H9 (cell line): ENCODE measurements around the gene SCP2D1. TPM values are rescaled to one million over a fixed set of nuclear protein-coding genes. Genes with fewer than 3 reads are reported as not detected.
"Not testable (repeated sequence)": the region's sequence is repeated elsewhere in the genome, so short reads cannot be mapped to it uniquely, and the experiment has no call there.

Experiments used
- DNase-seq: peaks from one replicate; pipeline ENCODE4 v3.0.0-alpha.2; 2017
- H2AFZ ChIP-seq: one replicate; pipeline ENCODE4 v1.6.1; 2013; ENCODE audit warnings: mild to moderate bottlenecking, low read length, control low read depth, moderate library complexity
- H2AK5ac ChIP-seq: 2 replicates; pipeline ENCODE4 v1.6.1; 2013; ENCODE audit warnings: low read length, control low read depth, mixed read lengths; ENCODE audit not compliant: insufficient read length
- H2BK120ac ChIP-seq: one replicate; pipeline ENCODE4 v1.6.1; 2013; ENCODE audit warnings: low read depth, mild to moderate bottlenecking, low read length, control low read depth, inconsistent platforms; ENCODE audit not compliant: poor library complexity, severe bottlenecking
- H2BK12ac ChIP-seq: 2 replicates; pipeline ENCODE4 v1.6.1; 2013; ENCODE audit warnings: low read length, control low read depth, mixed read lengths, low read depth; ENCODE audit not compliant: insufficient read length
- H2BK15ac ChIP-seq: 2 replicates; pipeline ENCODE4 v1.6.1; 2013; ENCODE audit warnings: low read depth, low read length, control low read depth
- H2BK20ac ChIP-seq: one replicate; pipeline ENCODE4 v1.6.1; 2013; ENCODE audit warnings: low read depth, mild to moderate bottlenecking, low read length, control low read depth, inconsistent platforms; ENCODE audit not compliant: poor library complexity, severe bottlenecking
- H2BK5ac ChIP-seq: 2 replicates; pipeline ENCODE4 v1.6.1; 2013; ENCODE audit warnings: low read length, control low read depth, mixed read lengths; ENCODE audit not compliant: insufficient read length
- H3K14ac ChIP-seq: 2 replicates; pipeline ENCODE4 v1.6.1; 2013; ENCODE audit warnings: low read length, control low read depth; ENCODE audit not compliant: insufficient read depth
- H3K18ac ChIP-seq: 2 replicates; pipeline ENCODE4 v1.6.1; 2013; ENCODE audit warnings: low read depth, mild to moderate bottlenecking, mixed read lengths, low read length, control low read depth; ENCODE audit not compliant: insufficient read length
- H3K23ac ChIP-seq: 2 replicates; pipeline ENCODE4 v1.6.1; 2013; ENCODE audit warnings: low read length, control low read depth, mixed read lengths, low read depth; ENCODE audit not compliant: insufficient read length
- H3K23me2 ChIP-seq: 2 replicates; pipeline ENCODE4 v1.6.1; 2013; ENCODE audit warnings: low read depth, mild to moderate bottlenecking, mixed read lengths, low read length, control low read depth; ENCODE audit not compliant: insufficient read length, poor library complexity, severe bottlenecking
- H3K27ac ChIP-seq: 2 replicates; pipeline ENCODE4 v1.5.1; 2013; ENCODE audit warnings: low read length, control low read depth, mixed read lengths, low read depth; ENCODE audit not compliant: insufficient read length
- H3K27me3 ChIP-seq: 2 replicates; pipeline ENCODE4 v1.6.1; 2013; ENCODE audit warnings: low read length, control low read depth, inconsistent platforms; ENCODE audit not compliant: insufficient read depth
- H3K4ac ChIP-seq: 2 replicates; pipeline ENCODE4 v1.6.1; 2013; ENCODE audit warnings: low read depth, mild to moderate bottlenecking, control low read depth, inconsistent platforms, low read length, moderate library complexity
- H3K4me1 ChIP-seq: 2 replicates; pipeline ENCODE4 v1.6.1; 2013; ENCODE audit warnings: low read length, control low read depth, inconsistent platforms; ENCODE audit not compliant: insufficient read depth
- H3K4me2 ChIP-seq: 2 replicates; pipeline ENCODE4 v1.6.1; 2013; ENCODE audit warnings: low read length, control low read depth, mixed read lengths; ENCODE audit not compliant: insufficient read length, insufficient read depth
- H3K56ac ChIP-seq: 2 replicates; pipeline ENCODE4 v1.6.1; 2013; ENCODE audit warnings: low read depth, mild to moderate bottlenecking, mixed read lengths, low read length, control low read depth; ENCODE audit not compliant: insufficient read length
- H3K79me1 ChIP-seq: 2 replicates; pipeline ENCODE4 v1.6.1; 2013; ENCODE audit warnings: low read depth, mild to moderate bottlenecking, moderate library complexity, low read length, control low read depth, inconsistent platforms; ENCODE audit not compliant: insufficient read depth, poor library complexity, severe bottlenecking
- H3K79me2 ChIP-seq: 2 replicates; pipeline ENCODE4 v1.6.1; 2013; ENCODE audit warnings: low read length, control low read depth, inconsistent platforms; ENCODE audit not compliant: insufficient read depth
- H3K9ac ChIP-seq: 2 replicates; pipeline ENCODE4 v1.6.1; 2013; ENCODE audit warnings: low read length, control low read depth, mixed read lengths; ENCODE audit not compliant: insufficient read length; ENCODE audit errors: extremely low read depth
- H3K9me3 ChIP-seq: one replicate; pipeline ENCODE4 v1.6.1; 2013; ENCODE audit warnings: low read depth, low read length, inconsistent platforms; ENCODE audit not compliant: control insufficient read depth
- H3T11ph ChIP-seq: one replicate; pipeline ENCODE4 v1.6.1; 2013; ENCODE audit warnings: mild to moderate bottlenecking, low read length, control low read depth, inconsistent platforms
- H4K20me1 ChIP-seq: one replicate; pipeline ENCODE4 v1.6.1; 2013; ENCODE audit not compliant: control insufficient read depth, insufficient read length, insufficient read depth
- H4K5ac ChIP-seq: 2 replicates; pipeline ENCODE4 v1.6.1; 2013; ENCODE audit warnings: low read depth, mild to moderate bottlenecking, mixed read lengths, low read length, control low read depth; ENCODE audit not compliant: insufficient read length
- H4K8ac ChIP-seq: replicated peaks from 2 replicates; pipeline ENCODE4 v1.6.1; 2013; ENCODE audit warnings: low read length, control low read depth, mixed read lengths, low read depth; ENCODE audit not compliant: insufficient read length
- H4K91ac ChIP-seq: 2 replicates; pipeline ENCODE4 v1.6.1; 2013; ENCODE audit warnings: low read depth, mild to moderate bottlenecking, moderate library complexity, mixed read lengths, low read length, control low read depth; ENCODE audit not compliant: insufficient read length
- H3K27ac Mint-ChIP-seq, 3 experiments: 2 replicates in 2 of 3; 3 replicates in 1 of 3; pipeline ENCODE4 v1.8.0; 2020 to 2021; ENCODE audit warnings: mixed read lengths in 3 of 3, mild to moderate bottlenecking in 1 of 3, moderate library complexity in 1 of 3
- H3K27me3 Mint-ChIP-seq: 2 replicates; pipeline ENCODE4 v1.8.0; 2021; ENCODE audit warnings: low read depth, mild to moderate bottlenecking, moderate library complexity, mixed read lengths
- H3K36me3 Mint-ChIP-seq, 3 experiments: 2 replicates in 2 of 3; 3 replicates in 1 of 3; pipeline ENCODE4 v1.8.0; 2020 to 2021; ENCODE audit warnings: low read depth in 3 of 3, mixed read lengths in 3 of 3; ENCODE audit not compliant: insufficient read depth in 1 of 3
- H3K4me1 Mint-ChIP-seq, 2 experiments: 2 replicates each; pipeline ENCODE4 v1.8.0; 2020; ENCODE audit warnings: mixed read lengths in 2 of 2
- H3K4me3 Mint-ChIP-seq, 2 experiments: 2 replicates in 1 of 2; 3 replicates in 1 of 2; pipeline ENCODE4 v1.8.0; 2020 to 2021; ENCODE audit warnings: mild to moderate bottlenecking in 2 of 2, mixed read lengths in 2 of 2, moderate library complexity in 1 of 2
- H3K9me3 Mint-ChIP-seq, 2 experiments: 2 replicates in 1 of 2; 3 replicates in 1 of 2; pipeline ENCODE4 v1.8.0; 2020; ENCODE audit warnings: mild to moderate bottlenecking in 2 of 2, mixed read lengths in 2 of 2, moderate library complexity in 1 of 2
- WGBS: extraction: QIAGEN DNeasy Blood & Tissue Kit; methylation state at CpG from one replicate; pipeline ENCODE4 v1.1.7; 2013; ENCODE audit warnings: missing lambda C conversion rate, low lambda C conversion rate, mixed read lengths; ENCODE audit not compliant: insufficient read length; ENCODE audit errors: extremely low coverage; 5-methylcytosine and 5-hydroxymethylcytosine counted together
- total RNA-seq: library from RNA; stranded (reverse); gene quantifications from 2 replicates; pipeline ENCODE4 v1.2.1, GENCODE V29; 2021
- TF ChIP-seq, protein P1 (sequence below): fragments of 200-600 bp; sonication (generic); conservative IDR thresholded peaks from 3 replicates; pipeline ENCODE4 v1.8.0; 2021; ENCODE audit warnings: antibody characterized with exemption, mild to moderate bottlenecking

The SCP2D1 gene
- total RNA-seq, 1 experiment from 2014 or later: not detected

DNA sequence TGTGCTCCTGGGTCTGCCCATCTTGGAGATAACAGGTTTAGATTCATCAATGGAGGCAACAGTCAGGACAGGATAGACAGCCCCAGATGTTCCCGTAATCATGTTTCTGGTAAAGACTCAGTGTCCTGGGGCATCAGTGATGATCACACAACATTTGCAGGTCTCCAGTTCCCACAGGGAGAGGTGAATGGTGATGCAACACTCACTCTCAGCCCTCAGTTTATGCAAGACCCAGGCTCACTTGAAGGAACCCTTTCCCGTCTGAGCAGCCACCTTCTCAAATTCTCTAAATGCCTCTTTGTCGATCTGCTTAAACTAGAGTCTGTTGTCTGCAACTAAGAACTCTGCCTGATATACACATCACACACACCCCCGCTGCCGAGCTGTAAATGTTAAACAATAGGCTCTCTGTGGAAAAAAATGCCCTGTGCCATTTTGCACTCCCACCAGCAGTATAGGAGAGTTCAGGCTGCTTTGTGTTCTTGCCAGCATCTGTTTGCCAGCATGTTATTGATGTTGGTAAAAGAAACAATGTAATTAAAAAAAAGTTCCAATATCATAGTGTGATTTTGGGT, 30.1 kb upstream of the SCP2D1 start:
- Histone ChIP-seq H3K79me2 (no peaks in the 10 kb centered on the region), H4K91ac (no peak overlapping the region), H3K18ac (no peak overlapping the region), H3K4me2 (no peak overlapping the region), H3K27me3 (no peaks in the 10 kb centered on the region), H2BK120ac (no peak overlapping the region), H3K9ac (no peak overlapping the region), H3K23me2 (no peaks in the 10 kb centered on the region), H2BK5ac (no peak overlapping the region), H3K4ac (no peak overlapping the region), H2AK5ac (no peak overlapping the region), H4K5ac (no peak overlapping the region), H2BK20ac (no peak overlapping the region), H3K27ac (no peak overlapping the region), H3K56ac (no peak overlapping the region), H3K14ac (no peak overlapping the region), H4K20me1 (no peaks in the 10 kb centered on the region), H2BK12ac (no peak overlapping the region), H4K8ac (no peak overlapping the region), H3K4me1 (no peaks in the 10 kb centered on the region), H3K23ac (no peak overlapping the region), H3K79me1 (no peaks in the 10 kb centered on the region), H3T11ph (no peak overlapping the region), H3K9me3 (no peaks in the 10 kb centered on the region), H2AFZ (no peak overlapping the region), H2BK15ac (no peak overlapping the region)
- TF ChIP-seq, protein P1, sequence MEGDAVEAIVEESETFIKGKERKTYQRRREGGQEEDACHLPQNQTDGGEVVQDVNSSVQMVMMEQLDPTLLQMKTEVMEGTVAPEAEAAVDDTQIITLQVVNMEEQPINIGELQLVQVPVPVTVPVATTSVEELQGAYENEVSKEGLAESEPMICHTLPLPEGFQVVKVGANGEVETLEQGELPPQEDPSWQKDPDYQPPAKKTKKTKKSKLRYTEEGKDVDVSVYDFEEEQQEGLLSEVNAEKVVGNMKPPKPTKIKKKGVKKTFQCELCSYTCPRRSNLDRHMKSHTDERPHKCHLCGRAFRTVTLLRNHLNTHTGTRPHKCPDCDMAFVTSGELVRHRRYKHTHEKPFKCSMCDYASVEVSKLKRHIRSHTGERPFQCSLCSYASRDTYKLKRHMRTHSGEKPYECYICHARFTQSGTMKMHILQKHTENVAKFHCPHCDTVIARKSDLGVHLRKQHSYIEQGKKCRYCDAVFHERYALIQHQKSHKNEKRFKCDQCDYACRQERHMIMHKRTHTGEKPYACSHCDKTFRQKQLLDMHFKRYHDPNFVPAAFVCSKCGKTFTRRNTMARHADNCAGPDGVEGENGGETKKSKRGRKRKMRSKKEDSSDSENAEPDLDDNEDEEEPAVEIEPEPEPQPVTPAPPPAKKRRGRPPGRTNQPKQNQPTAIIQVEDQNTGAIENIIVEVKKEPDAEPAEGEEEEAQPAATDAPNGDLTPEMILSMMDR: no peak
- Mint-ChIP-seq H3K27ac (no peak overlapping the region), H3K36me3 (peaks cover 0 to 12% (median 6%) of the 10 kb centered on the region in 3 experiments; a peak in 3 of 7 replicates), H3K4me1 (no peaks in the 10 kb centered on the region), H3K9me3 (peaks cover 9 to 15% of the 10 kb centered on the region in 2 experiments), H3K4me3 (no peak overlapping the region), H3K27me3 (peaks cover 18% of the 10 kb centered on the region)
- WGBS: no CpG with 5 or more reads among the region's 5 CpGs
- no peak for DNase-seq

DNA sequence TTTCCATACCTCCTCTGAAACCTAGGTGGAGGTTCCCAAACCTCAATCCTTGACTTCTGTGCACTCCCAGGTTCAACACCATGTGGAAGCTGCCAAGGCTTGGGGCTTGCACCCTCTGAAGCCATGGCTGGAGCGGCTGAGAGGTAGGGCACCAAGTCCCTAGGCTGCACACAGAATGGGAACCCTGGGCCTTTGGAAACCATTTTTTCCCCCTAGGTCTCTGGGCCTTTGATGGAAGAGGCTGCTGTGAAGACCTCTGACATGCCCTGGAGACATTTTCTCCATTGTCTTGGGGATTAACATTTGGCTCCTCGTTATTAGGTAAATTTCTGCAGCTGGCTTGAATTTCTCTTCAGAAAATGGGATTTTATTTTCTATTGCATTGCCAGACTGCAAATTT, 26.5 kb upstream of the SCP2D1 start:
- H2AK5ac ChIP-seq, H3K4me1 Mint-ChIP-seq, H3K14ac ChIP-seq, H2BK12ac ChIP-seq, H2BK15ac ChIP-seq, H3K18ac ChIP-seq, H3K4ac ChIP-seq, H2BK120ac ChIP-seq, H3K79me1 ChIP-seq, H3K9ac ChIP-seq, H3K27ac Mint-ChIP-seq, H2AFZ ChIP-seq, H3K79me2 ChIP-seq, H3K23me2 ChIP-seq, H2BK5ac ChIP-seq, H4K5ac ChIP-seq, H3K4me1 ChIP-seq, H3K56ac ChIP-seq, H2BK20ac ChIP-seq, H3K4me3 Mint-ChIP-seq, DNase-seq, H4K20me1 ChIP-seq, H4K8ac ChIP-seq, H3K4me2 ChIP-seq, H3K27ac ChIP-seq, H3K23ac ChIP-seq, H4K91ac ChIP-seq, H3T11ph ChIP-seq, H3K9me3 ChIP-seq, H3K27me3 ChIP-seq: not testable (repeated sequence)
- Mint-ChIP-seq H3K27me3 (peaks cover 40% of the 10 kb centered on the region), H3K36me3 (peaks cover 0 to 12% (median 6%) of the 10 kb centered on the region in 3 experiments; a peak in 3 of 7 replicates), H3K9me3 (peaks cover 10 to 15% of the 10 kb centered on the region in 2 experiments)
- WGBS: no CpG with 5 or more reads among the region's 2 CpGs
